Gastrocnemius medialis (tissue), 4 donors: ENCODE data around the gene B4GALT3. TPM values are rescaled to one million over a fixed set of nuclear protein-coding genes. Genes with fewer than 3 reads are reported as not detected.

Experiments
- ATAC-seq, 2 donors: fragments of 150-250 bp; one replicate each; pipeline ENCODE4 v1.9.1; 2016
- DNase-seq, 2 donors: peaks; one replicate each; pipeline ENCODE4 v3.0.0-alpha.2; 2019
- H3K27ac ChIP-seq, 4 donors: fragments of 200-600 bp; sonication (generic); 1 replicate in 1 of 4; 2 replicates in 3 of 4; pipeline ENCODE4 v1.5.1; 2016 to 2018; ENCODE audit warnings: mild to moderate bottlenecking in 2 of 4, moderate library complexity in 1 of 4
- H3K27me3 ChIP-seq, 3 donors: fragments of 200-600 bp; sonication (generic) in 2 of 3; 1 replicate in 1 of 3; 2 replicates in 2 of 3; pipeline versions ENCODE4 v1.5.1 to v1.6.0; 2016 to 2019; ENCODE audit warnings: mild to moderate bottlenecking in 1 of 3, moderate library complexity in 1 of 3
- H3K36me3 ChIP-seq, 2 donors: fragments of 200-600 bp; sonication (generic) in 1 of 2; one replicate each; pipeline ENCODE4 v1.5.1; 2017 to 2018
- H3K4me1 ChIP-seq, 2 donors: fragments of 200-600 bp; sonication (generic) in 1 of 2; one replicate each; pipeline ENCODE4 v1.5.1; 2016 to 2017; ENCODE audit warnings: mild to moderate bottlenecking in 2 of 2
- H3K4me3 ChIP-seq, 4 donors: fragments of 200-600 bp; sonication (generic) in 3 of 4; 1 replicate in 1 of 4; 2 replicates in 3 of 4; pipeline ENCODE4 v1.5.1; 2016 to 2019; ENCODE audit warnings: mild to moderate bottlenecking in 2 of 4
- H3K9me3 ChIP-seq, 3 donors: fragments of 200-600 bp; sonication (generic) in 2 of 3; 1 replicate in 1 of 3; 2 replicates in 2 of 3; pipeline ENCODE4 v1.5.1; 2016 to 2019
- POLR2A ChIP-seq, 2 donors: fragments of 450-650 bp; IDR thresholded peaks; one replicate each; pipeline ENCODE4 v1.6.1; 2017; ENCODE audit warnings: antibody characterized with exemption in 2 of 2, mild to moderate bottlenecking in 2 of 2, moderate library complexity in 2 of 2
- in situ Hi-C, 4 donors: fragments of 200-750 bp; cut with MboI; loops; one replicate each; pipeline versions ENCODE4 v1.15.0 to v1.8.0; 2017; ENCODE audit warnings: low sequenced_read_pairs in 4 of 4
- intact Hi-C: fragments of 100-400 bp; cut with DNase I; formaldehyde crosslinking; loops from one replicate; pipeline ENCODE4 v1.15.1; 2023; ENCODE audit warnings: low total_unique reads
- total RNA-seq, 4 donors: library from RNA; depleted of rRNA; stranded (reverse); fragments of >200 nt; gene quantifications; one replicate each; pipeline versions ENCODE4 v1.1.0 to v1.2.3, GENCODE V29; 2016
- TF ChIP-seq, protein P1 (sequence below), 5 experiments: fragments of 450-650 bp in 3 of 5; fragments of 200-600 bp in 2 of 5; sonication (generic) in 2 of 5; IDR thresholded peaks in 4 of 5; conservative IDR thresholded peaks in 1 of 5; 1 replicate in 4 of 5; 2 replicates in 1 of 5; pipeline ENCODE4 v1.5.1; 2016 to 2019; ENCODE audit warnings: antibody characterized with exemption in 5 of 5, mild to moderate bottlenecking in 3 of 5, moderate library complexity in 3 of 5

Gene B4GALT3
- 10 to 100 TPM; 35.5 to 47.7 (median 43.7) TPM for total RNA-seq

DNA sequence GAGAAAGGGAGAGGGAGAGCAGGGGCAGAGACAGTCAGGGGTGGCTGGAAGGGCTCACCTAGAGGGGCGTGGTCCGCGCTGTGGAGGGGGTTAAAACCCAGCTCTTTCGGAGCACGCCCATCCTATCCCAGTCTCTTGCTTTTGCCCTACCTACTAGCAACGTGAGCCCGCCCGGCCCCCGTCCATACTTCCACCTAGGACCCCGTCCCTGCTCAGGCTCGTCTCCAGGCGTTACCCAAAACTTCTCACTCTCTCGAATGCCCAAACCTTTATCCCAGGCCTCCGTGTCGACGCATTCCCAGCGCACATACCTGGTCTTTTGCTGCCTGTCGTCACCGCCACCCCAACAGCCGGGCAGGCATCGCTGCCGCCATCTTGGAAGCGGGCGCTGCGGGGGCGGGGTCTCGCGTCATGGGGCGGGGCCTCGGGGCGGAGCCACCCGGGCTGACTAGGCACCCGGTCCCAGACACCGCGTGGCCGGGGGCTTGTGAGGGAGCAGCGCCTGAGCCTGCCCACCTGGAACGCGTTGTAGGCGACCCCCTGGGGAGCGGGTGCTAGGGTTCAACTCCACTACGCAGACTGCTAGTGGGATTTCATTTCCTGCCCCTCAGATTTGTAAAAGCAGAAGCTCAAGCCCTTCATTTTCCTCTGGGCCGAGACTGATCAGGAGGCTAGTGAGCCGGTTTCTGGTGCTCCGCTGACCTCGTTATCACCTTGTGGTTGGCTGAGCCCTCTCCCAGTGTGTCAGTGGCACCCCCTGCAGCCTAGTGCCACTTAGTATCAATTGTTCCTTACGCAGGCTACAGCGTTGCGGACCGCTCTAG is at the start of gene B4GALT3:
Gene B4GALT3, minus strand, starts transcription at position 396 of the 824 bp plus-strand sequence. CDS start 1,447 bp downstream, outside the sequence.
- no peaks in the 10 kb centered on the region for H3K9me3 ChIP-seq
- H3K27ac ChIP-seq: peak within 1 kb of the TSS; percentile 87 to 91 (median 89)
- H3K4me1 ChIP-seq: peaks cover 18 to 21% of the 10 kb centered on the region in 2 donors
- intact Hi-C loops (loop anchor here (1.0 kb wide), 1 partner anchor 11 kb away; the partner anchor contains the start of gene PPOX), in situ Hi-C loops (loop anchor here in 1 of 4 donors (10.0 to 25.0 kb wide), 2 partner anchors 47 to 585 kb away; partner anchors contain the start of genes APOA2, ATF6 and TOMM40L)
- ATAC-seq (peak; percentile 92 to 94), DNase-seq (peak; percentile 84 to 85)
- peaks cover 0 to 29% of the 10 kb centered on the region in 2 donors for H3K36me3 ChIP-seq
- H3K27me3 ChIP-seq: no peaks in the 10 kb centered on the region
- peak within 1 kb of the TSS; percentile 72 to 92 (median 80) for H3K4me3 ChIP-seq
- TF ChIP-seq, protein P1, sequence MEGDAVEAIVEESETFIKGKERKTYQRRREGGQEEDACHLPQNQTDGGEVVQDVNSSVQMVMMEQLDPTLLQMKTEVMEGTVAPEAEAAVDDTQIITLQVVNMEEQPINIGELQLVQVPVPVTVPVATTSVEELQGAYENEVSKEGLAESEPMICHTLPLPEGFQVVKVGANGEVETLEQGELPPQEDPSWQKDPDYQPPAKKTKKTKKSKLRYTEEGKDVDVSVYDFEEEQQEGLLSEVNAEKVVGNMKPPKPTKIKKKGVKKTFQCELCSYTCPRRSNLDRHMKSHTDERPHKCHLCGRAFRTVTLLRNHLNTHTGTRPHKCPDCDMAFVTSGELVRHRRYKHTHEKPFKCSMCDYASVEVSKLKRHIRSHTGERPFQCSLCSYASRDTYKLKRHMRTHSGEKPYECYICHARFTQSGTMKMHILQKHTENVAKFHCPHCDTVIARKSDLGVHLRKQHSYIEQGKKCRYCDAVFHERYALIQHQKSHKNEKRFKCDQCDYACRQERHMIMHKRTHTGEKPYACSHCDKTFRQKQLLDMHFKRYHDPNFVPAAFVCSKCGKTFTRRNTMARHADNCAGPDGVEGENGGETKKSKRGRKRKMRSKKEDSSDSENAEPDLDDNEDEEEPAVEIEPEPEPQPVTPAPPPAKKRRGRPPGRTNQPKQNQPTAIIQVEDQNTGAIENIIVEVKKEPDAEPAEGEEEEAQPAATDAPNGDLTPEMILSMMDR (IDR thresholded peaks at IDR 0.05 in 4 of 5, conservative IDR thresholded peaks at IDR 0.05 in 1 of 5): no peak
- peak; percentile 90 to 93 for TF ChIP-seq POLR2A (IDR thresholded peaks at IDR 0.05)

DNA sequence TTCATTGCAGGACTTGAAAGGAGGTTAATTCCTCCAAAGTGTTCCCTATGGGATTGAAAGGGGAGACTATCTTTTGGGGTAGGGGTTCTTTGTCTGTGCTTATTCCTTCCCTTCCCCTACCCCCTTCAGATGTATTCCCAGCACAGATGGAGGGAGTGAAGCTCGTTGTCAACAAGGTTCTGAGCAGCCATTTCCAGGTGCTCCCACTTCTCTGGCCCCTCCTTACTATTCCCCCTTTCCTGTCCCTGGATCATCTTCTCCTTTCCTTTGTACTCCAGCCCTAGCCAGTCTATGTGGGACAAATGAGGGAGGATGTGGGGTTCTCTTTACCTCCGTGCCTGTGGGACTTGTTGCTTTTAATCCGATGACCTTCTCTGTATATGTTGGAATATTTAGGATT is 49.5 kb upstream of the B4GALT3 start:
- peak overlapping the region; percentile 76 to 92 (median 90) for H3K27ac ChIP-seq
- ATAC-seq (no peak), DNase-seq (no peak)
- H3K27me3 ChIP-seq: no peaks in the 10 kb centered on the region
- peaks cover 14 to 21% of the 10 kb centered on the region in 2 donors for H3K4me1 ChIP-seq
- no peaks in the 10 kb centered on the region for H3K9me3 ChIP-seq
- peaks cover 0 to 30% of the 10 kb centered on the region in 2 donors for H3K36me3 ChIP-seq
- peak overlapping the region; percentile 62 to 93 (median 87) for H3K4me3 ChIP-seq
- intact Hi-C loops (loop anchor here (1.0 to 5.0 kb wide), 6 partner anchors 24 to 156 kb away; partner anchors contain the start of genes DEDD, NDUFS2, NIT1 and PFDN2), in situ Hi-C loops (loop anchor here (5.0 to 10.0 kb wide), 5 partner anchors 52 to 161 kb away; partner anchors contain the start of genes B4GALT3 (in 1 of the 4) and SDHC (in 1 of the 4))
- TF ChIP-seq, protein P1 (IDR thresholded peaks at IDR 0.05 in 4 of 5, conservative IDR thresholded peaks at IDR 0.05 in 1 of 5): no peak
- no peak for TF ChIP-seq POLR2A (IDR thresholded peaks at IDR 0.05)

DNA sequence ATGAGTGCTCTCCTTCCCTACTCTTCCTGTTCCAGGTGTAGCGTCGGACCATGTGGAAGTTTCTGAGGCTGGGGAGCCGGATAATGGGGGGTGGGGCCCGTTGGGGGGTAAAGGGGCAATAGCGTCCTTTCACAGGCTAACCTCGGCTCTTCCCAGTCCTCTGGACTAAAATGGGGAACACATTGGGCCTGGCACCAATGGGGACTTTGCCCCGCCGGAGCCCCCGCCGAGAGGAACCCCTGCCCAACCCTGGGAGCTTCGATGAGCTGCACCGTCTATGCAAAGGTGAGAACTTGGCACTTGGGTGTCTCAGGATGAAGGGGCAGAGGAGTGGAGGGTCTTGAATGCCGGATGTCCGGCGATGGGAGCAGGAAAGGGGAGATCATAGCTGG is 49.0 kb upstream of the B4GALT3 start:
- in situ Hi-C loops: loop anchor here (5.0 to 10.0 kb wide), 5 partner anchors 52 to 161 kb away; partner anchors contain the start of genes B4GALT3 (in 1 of the 4) and SDHC (in 1 of the 4)
- H3K4me1 ChIP-seq: peaks cover 14 to 21% of the 10 kb centered on the region in 2 donors
- peak overlapping the region; percentile 76 to 92 (median 90) for H3K27ac ChIP-seq

More for the DNA sequence above, 49.0 kb upstream of the B4GALT3 start:
- peaks cover 0 to 30% of the 10 kb centered on the region in 2 donors for H3K36me3 ChIP-seq
- no peak for DNase-seq
- no peak for TF ChIP-seq POLR2A (IDR thresholded peaks at IDR 0.05)
- TF ChIP-seq, protein P1 (IDR thresholded peaks at IDR 0.05 in 4 of 5, conservative IDR thresholded peaks at IDR 0.05 in 1 of 5): no peak
- ATAC-seq: no peak
- intact Hi-C loops: loop anchor here (2.0 to 5.0 kb wide), 5 partner anchors 24 to 109 kb away; partner anchors contain the start of genes DEDD, NDUFS2, NIT1 and PFDN2
- no peaks in the 10 kb centered on the region for H3K9me3 ChIP-seq
- peak overlapping the region; percentile 62 to 93 (median 87) for H3K4me3 ChIP-seq
- no peaks in the 10 kb centered on the region for H3K27me3 ChIP-seq
